Left forelimb (tissue), 1 donor: ENCODE data around the gene CACNA2D3.

ENCODE experiments used
- DNase-seq: peaks from one replicate; pipeline ENCODE4 v3.0.0-alpha.2; 2018; ENCODE audit warnings: low spot score

The CACNA2D3 gene

GRCh38 chr3:55006244-55006676, 883.9 kb downstream of the CACNA2D3 start:
- no peak for DNase-seq

DNA sequence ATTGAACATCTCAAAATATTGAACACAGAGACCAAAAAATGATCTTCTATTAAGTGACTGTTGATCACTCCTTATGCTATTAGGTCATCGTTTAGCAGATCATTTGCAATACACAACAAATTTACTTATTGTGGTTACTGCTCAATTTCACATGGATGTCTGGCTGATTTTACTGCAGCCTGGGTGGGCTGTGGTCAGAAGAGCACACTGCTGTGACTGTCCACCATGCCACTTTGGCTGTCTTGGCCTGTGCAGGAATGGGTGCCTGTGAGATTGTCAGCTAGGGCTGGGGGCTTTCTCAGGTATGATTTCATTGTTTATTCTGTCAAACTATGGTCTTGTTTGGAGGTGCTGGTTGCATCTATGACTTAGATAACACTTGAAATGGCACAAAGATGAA, 885.6 kb downstream of the CACNA2D3 start:
- DNase-seq: no peak

GRCh38 chr3:55009372-55009771, 887.0 kb downstream of the CACNA2D3 start:
- DNase-seq: no peak

GRCh38 chr3:55012091-55012490, 889.7 kb downstream of the CACNA2D3 start:
- DNase-seq: no peak

DNA sequence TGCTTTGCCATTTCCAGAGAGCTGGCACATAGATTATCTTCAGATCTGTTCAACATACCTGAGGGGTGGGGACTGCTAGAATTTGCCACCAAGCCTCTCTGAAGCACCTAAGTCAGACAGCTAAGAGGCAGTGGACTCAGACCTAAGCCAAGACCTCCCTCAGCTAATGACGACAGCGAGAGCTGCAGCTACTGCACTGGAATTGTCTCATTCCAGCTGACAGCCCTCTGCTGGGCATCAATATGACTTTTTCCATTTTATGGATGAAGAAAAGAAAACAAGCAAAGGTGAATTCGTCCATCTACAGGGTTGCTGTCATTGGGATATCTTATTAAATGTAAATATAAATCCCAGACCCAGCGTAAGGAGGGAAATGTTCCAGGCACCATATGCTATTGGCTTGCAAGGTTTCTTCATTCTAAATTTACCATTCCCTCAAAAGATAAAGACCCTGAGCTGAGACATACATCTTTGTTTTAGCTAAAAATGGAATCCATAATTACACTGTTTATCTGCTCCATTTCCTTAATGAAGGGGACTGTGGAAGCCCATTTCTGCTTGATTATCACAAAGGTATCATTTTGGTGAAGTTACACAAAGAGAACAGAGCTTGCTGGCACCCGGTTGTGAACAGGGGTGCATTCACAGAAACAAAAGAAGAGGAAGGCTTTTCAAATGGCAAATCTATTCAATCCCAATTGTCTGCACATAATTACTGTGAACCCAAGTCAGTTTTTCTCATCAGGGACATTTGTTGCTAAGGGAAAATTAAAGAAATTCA, 891.0 kb downstream of the CACNA2D3 start:
- DNase-seq: no peak

DNA sequence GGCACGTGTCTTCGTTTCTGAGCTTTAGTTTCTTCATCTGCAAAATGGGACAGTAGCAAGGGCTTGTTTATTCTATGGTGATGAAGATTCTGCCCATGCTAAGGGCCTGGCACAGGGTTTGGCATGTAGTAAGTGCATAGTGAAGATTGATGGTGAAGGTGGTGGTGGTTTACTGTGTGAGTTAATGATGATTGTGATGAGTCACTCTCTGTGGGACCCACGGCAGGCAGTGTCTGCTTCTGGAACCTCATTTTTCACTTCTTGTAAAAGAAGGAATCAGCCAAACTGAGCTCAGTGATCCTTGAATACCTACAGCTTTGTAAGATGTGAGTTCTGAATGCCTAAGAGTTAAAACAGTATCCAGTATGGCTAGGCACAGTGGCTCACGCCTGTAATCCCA, 891.7 kb downstream of the CACNA2D3 start:
- DNase-seq: no peak

- DNase-seq: no peak
Observed at GRCh38 chr3:55014906-55015305, 892.6 kb downstream of the CACNA2D3 start.

- DNase-seq: no peak
Observed at GRCh38 chr3:55017876-55018275, 895.5 kb downstream of the CACNA2D3 start.

GRCh38 chr3:55030938-55031337, 908.6 kb downstream of the CACNA2D3 start:
- DNase-seq: no peak

- no peak for DNase-seq
Observed at GRCh38 chr3:55036883-55037577, 914.7 kb downstream of the CACNA2D3 start.

- DNase-seq: no peak
Observed at GRCh38 chr3:55042591-55042990, 920.2 kb downstream of the CACNA2D3 start.

DNA sequence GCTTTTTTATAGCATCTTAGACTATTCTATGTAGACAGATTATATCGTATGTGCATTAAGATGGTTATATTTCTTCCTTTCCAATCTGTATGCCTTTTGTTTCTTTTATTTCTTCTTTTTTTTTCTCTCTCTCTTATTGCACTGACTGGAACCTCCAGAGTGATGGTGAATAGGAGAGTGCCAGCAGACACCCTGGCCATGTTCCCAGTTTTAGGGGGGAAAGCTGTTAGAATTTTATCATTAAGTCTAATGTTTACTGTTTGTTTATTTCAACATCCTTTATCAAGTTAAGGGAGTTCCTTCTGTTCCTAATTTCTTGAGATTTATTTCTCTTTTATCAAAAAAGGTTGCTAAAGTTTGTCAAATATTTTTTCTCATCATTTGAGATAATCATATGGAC, 922.1 kb downstream of the CACNA2D3 start:
- no peak for DNase-seq

GRCh38 chr3:55059027-55059629, 936.8 kb downstream of the CACNA2D3 start:
- no peak for DNase-seq

DNA sequence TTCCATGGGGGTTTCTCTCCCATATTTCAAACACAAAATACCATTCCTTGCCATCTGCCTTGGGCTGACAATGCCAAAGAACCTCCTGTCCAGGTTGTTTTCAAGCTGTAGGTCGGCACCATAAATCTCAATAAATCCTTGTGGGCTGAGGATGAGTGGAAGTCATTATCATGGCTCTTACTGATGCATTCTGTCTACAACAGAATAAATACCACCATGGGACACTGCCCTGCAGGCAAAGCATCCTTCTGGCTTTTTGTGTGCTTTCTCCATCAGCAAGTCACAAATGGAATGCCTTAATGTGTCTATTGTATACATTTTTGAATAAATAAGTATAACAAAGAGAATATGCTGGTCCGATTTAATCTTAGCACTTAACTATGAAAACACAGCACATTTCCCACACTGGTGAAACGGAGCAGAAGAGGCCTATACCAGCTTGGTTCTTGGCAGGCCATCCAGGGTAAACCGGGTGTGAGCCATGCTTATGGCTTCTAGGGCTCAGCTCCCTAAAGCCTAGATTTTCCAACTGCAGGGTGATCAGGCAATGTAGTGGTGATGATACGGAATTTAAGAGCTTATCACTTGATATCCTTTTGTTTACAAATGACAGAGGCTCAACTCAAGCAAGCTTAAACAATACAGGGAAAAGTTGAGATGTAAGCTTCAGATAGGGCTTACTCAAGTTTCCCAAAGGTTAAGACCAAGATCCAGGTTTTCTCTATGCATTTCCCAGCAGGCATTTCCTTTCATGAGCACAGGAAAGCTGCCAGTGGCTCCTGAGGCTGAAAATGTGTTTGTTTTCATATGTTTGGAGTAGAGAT, 938.8 kb downstream of the CACNA2D3 start:
- no peak for DNase-seq

GRCh38 chr3:55061720-55062034, 939.3 kb downstream of the CACNA2D3 start:
- DNase-seq: no peak

- no peak for DNase-seq
Observed at GRCh38 chr3:55064164-55064563, 941.8 kb downstream of the CACNA2D3 start.

- no peak for DNase-seq
Observed at GRCh38 chr3:55065331-55065730, 943.0 kb downstream of the CACNA2D3 start.

- DNase-seq: no peak
Observed at GRCh38 chr3:55066551-55067047, 944.2 kb downstream of the CACNA2D3 start.

GRCh38 chr3:55069950-55070349, 947.6 kb downstream of the CACNA2D3 start:
- no peak for DNase-seq

GRCh38 chr3:55074796-55075195, 952.4 kb downstream of the CACNA2D3 start:
- DNase-seq: no peak

DNA sequence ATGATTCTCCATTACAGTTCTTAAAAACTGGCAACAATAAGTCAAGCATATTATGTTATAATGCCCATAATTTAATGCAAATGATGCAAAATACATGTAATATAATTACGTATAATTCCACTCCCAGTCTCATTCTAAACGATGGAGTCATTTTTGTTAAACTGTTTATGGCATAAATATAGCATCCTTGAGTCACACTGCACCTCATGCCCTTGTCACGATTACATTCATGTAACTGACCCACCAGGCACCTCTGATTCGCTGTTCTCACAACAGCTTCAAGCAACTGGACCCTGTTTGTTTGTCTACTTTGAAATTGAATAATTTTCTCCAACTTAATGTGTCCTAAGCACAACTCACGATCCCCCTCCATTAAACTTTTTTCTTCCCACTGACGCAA, 953.5 kb downstream of the CACNA2D3 start:
- DNase-seq: no peak

DNA sequence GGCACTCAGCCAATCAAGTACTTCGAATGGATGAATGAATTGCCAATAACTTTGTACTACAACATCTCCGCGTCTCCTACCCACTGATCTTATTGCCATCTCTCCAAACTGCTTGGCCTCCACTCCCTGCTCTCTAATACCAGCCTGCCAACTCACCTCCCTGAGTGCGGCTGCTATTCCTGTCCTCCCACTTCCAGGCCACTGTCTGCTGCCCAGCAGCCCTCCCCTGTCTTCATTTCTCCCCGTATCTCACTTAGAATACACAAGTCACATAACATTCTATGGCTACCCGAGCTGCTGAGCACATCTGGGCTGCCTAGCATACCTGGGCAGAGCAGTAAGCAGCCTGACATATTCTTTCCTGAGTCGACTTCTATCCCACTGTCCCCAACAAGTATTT, 955.4 kb downstream of the CACNA2D3 start:
- no peak for DNase-seq
